GM18498 (cell line): ENCODE data around the gene STXBP6.
"Not testable (repeated sequence)": the region's sequence is repeated elsewhere in the genome, so short reads cannot be mapped to it uniquely, and the experiment has no call there.

ENCODE experiments used
- ATAC-seq: cut with Tn5 transposase; IDR thresholded peaks from one replicate; pipeline ENCODE4 v1.9.1; 2021; ENCODE audit warnings: mild to moderate bottlenecking, moderate library complexity; ENCODE audit not compliant: unreplicated experiment

STXBP6 gene

GRCh38 chr14:24839617-24840203, 210.2 kb downstream of the STXBP6 start:
- ATAC-seq: no peak

- no peak for ATAC-seq
Measured at GRCh38 chr14:24838945-24839616, 210.9 kb downstream of the STXBP6 start.

- no peak for ATAC-seq
Measured at GRCh38 chr14:24837280-24838046, 212.5 kb downstream of the STXBP6 start.

- ATAC-seq: not testable (repeated sequence)
Measured at GRCh38 chr14:24836324-24836723, 213.6 kb downstream of the STXBP6 start.

GRCh38 chr14:24834956-24835355, 215.0 kb downstream of the STXBP6 start:
- ATAC-seq: no peak

GRCh38 chr14:24833385-24833784, 216.6 kb downstream of the STXBP6 start:
- ATAC-seq: no peak

GRCh38 chr14:24831677-24832076, 218.3 kb downstream of the STXBP6 start:
- ATAC-seq: no peak

GRCh38 chr14:24829862-24830261, 220.1 kb downstream of the STXBP6 start:
- no peak for ATAC-seq

GRCh38 chr14:24828486-24828885, 221.5 kb downstream of the STXBP6 start:
- ATAC-seq: no peak

GRCh38 chr14:24826390-24826789, 223.6 kb downstream of the STXBP6 start:
- ATAC-seq: no peak

GRCh38 chr14:24820616-24821015, 229.3 kb downstream of the STXBP6 start:
- no peak for ATAC-seq

- no peak for ATAC-seq
Measured at GRCh38 chr14:24818823-24819341, 231.1 kb downstream of the STXBP6 start.

- no peak for ATAC-seq
Measured at GRCh38 chr14:24818058-24818822, 231.7 kb downstream of the STXBP6 start.

GRCh38 chr14:24817212-24818057, 232.5 kb downstream of the STXBP6 start:
- no peak for ATAC-seq

GRCh38 chr14:24816929-24817211, 233.1 kb downstream of the STXBP6 start:
- no peak for ATAC-seq

GRCh38 chr14:24816011-24816928, 233.7 kb downstream of the STXBP6 start:
- no peak for ATAC-seq

GRCh38 chr14:24815543-24815942, 234.4 kb downstream of the STXBP6 start:
- ATAC-seq: no peak

- ATAC-seq: no peak
Measured at GRCh38 chr14:24814944-24815343, 235.0 kb downstream of the STXBP6 start.

- ATAC-seq: no peak
Measured at GRCh38 chr14:24814346-24814745, 235.6 kb downstream of the STXBP6 start.
